ENCODE results near the gene SETBP1. TPM values are rescaled to one million over a fixed set of nuclear protein-coding genes. Genes with fewer than 3 reads are reported as not detected.

The SETBP1 gene
- total and polyA plus RNA-seq, 8 donors = 19.7 to 27.5 (median 21.5) TPM

DNA sequence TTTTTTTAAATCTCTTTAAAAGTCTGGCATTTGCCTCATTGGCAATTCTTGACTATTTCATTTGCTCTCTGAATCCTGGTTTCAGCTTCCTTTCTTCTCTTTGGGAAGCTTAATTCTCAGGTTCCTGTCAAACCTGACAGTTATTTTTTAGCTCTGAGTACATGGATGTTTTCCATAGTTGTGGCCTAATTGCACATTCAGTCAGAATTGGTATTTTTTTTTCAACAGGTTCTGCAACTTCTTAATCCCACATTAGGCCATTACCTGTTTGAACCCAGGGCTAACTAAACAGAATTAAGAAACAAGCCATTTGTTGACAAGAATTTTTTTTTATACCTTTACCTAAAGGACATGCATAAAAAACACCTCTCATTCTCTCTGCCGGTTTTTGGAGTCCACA, 338.8 kb downstream of the SETBP1 start:
- ATAC-seq (no peak), DNase-seq (no peak)
- H3K4me3 ChIP-seq = no peak overlapping the region
- no peaks in the 10 kb centered on the region for H3K36me3 ChIP-seq
- H3K9me3 ChIP-seq = no peaks in the 10 kb centered on the region
- H3K4me1 ChIP-seq = no peaks in the 10 kb centered on the region
- H3K27me3 ChIP-seq = no peaks in the 10 kb centered on the region
- H3K27ac ChIP-seq = no peak overlapping the region
- TF ChIP-seq, protein P1, sequence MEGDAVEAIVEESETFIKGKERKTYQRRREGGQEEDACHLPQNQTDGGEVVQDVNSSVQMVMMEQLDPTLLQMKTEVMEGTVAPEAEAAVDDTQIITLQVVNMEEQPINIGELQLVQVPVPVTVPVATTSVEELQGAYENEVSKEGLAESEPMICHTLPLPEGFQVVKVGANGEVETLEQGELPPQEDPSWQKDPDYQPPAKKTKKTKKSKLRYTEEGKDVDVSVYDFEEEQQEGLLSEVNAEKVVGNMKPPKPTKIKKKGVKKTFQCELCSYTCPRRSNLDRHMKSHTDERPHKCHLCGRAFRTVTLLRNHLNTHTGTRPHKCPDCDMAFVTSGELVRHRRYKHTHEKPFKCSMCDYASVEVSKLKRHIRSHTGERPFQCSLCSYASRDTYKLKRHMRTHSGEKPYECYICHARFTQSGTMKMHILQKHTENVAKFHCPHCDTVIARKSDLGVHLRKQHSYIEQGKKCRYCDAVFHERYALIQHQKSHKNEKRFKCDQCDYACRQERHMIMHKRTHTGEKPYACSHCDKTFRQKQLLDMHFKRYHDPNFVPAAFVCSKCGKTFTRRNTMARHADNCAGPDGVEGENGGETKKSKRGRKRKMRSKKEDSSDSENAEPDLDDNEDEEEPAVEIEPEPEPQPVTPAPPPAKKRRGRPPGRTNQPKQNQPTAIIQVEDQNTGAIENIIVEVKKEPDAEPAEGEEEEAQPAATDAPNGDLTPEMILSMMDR (IDR thresholded peaks at IDR 0.05) = no peak
- intact Hi-C loops (cut with DNase I) = no loop called here

DNA sequence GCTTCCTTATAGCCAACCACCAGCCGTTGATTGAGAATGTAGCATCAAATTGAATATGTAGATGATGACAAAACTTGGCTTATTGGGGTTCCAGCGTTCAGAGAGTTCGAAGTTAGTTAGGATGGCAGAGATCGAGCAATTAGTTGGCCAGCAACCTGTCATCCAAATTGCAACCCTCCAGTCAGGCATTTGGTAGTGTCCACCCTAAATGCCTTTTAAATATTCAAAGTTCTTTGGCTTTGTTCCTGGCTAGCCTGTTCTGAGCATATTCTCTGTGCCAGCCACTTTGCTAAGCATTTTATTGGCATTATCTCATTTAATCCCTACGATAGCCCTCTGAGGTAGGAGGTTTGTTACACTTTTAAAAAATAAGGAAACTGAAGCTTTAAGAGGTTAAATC, 342.8 kb downstream of the SETBP1 start:
- no peaks in the 10 kb centered on the region for H3K9me3 ChIP-seq
- no peaks in the 10 kb centered on the region for H3K36me3 ChIP-seq
- intact Hi-C loops (cut with DNase I) = no loop called here
- ATAC-seq (no peak), DNase-seq (no peak)
- no peaks in the 10 kb centered on the region for H3K27me3 ChIP-seq
- no peak overlapping the region for H3K27ac ChIP-seq
- TF ChIP-seq, protein P1 (IDR thresholded peaks at IDR 0.05) = no peak
- no peak overlapping the region for H3K4me3 ChIP-seq
- no peaks in the 10 kb centered on the region for H3K4me1 ChIP-seq

DNA sequence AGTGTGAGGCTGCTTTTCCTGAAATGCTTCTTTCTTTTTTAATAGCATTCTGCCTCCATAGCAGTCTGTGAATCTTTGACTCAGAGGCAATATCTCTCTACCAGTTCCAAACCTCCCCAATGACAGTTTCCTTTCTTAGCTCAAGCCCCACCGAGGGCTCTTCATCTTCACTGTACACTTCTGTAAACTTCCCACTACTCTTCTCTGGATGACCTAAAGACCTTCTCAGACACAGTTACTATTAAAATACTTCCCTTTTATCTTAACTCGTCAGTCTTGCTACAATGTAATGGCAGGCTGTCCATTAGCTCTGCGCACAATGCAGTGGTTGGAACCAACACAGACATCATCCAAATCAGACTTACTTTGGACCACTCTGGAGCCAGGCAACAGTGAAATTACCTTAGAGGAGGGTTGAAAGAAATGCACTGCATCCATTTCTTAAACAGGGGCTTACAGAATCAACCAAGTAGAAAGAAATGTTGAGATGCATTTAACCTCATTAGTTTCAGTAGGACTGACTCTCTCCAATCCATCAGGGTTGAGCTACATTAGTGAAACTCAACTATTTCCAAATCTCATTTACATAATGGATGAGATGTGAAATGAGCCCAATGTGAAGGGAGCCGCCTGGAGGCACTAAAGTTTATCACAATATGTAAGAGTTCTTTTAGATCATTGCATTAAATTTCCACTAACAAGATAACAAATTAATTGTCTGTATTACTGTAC, 343.8 kb downstream of the SETBP1 start:
- no peaks in the 10 kb centered on the region for H3K27me3 ChIP-seq
- H3K4me1 ChIP-seq = no peaks in the 10 kb centered on the region
- TF ChIP-seq, protein P1 (IDR thresholded peaks at IDR 0.05) = no peak
- intact Hi-C loops (cut with DNase I) = no loop called here
- DNase-seq (no peak), ATAC-seq (no peak)
- H3K27ac ChIP-seq = no peak overlapping the region
- no peaks in the 10 kb centered on the region for H3K9me3 ChIP-seq
- no peaks in the 10 kb centered on the region for H3K36me3 ChIP-seq
- no peak overlapping the region for H3K4me3 ChIP-seq

DNA sequence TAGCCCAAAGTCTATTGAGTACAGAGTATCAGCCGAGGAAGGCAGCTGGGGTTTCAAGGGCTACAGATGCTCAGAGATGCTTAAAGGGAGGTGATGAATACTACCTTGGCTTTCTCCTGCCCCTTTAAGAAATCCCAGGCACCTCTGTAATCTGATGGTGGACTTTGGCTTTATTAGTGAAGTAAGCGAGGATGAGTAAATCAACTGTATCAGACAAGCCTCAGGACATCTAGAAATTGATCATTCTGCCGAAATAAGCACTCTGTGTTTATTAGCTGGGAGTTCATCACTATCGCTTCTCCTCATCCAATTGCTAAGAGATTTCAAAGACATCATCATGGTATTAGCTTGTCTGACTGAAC, 344.4 kb downstream of the SETBP1 start:
- H3K4me3 ChIP-seq = no peak overlapping the region
- H3K27me3 ChIP-seq = no peaks in the 10 kb centered on the region
- H3K36me3 ChIP-seq = no peaks in the 10 kb centered on the region
- DNase-seq (no peak), ATAC-seq (no peak)
- intact Hi-C loops (cut with DNase I) = no loop called here
- TF ChIP-seq, protein P1 (IDR thresholded peaks at IDR 0.05) = no peak
- H3K27ac ChIP-seq = no peak overlapping the region
- no peaks in the 10 kb centered on the region for H3K4me1 ChIP-seq
- H3K9me3 ChIP-seq = no peaks in the 10 kb centered on the region

DNA sequence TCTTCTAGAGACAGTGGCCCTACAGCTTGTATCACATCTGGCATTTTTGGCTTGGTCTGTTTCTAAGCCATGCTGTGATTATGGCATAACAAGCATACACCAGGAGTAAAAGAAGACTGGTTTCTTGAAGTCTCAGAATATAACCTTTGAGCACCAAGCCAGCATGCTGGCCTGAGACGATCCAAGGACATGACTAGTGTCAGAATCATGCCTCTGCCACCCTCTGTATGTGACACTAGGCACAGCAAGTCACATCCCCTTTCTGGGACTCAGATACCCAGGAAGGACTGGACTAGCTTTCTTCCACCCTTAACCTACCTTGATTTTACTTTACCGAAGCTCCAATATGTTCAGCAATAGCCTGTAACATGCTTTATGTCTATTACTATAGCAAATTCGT, 345.5 kb downstream of the SETBP1 start:
- H3K4me1 ChIP-seq = no peaks in the 10 kb centered on the region
- no peak overlapping the region for H3K4me3 ChIP-seq
- DNase-seq = no peak
- no peaks in the 10 kb centered on the region for H3K27me3 ChIP-seq
- no peaks in the 10 kb centered on the region for H3K9me3 ChIP-seq
- ATAC-seq = no peak
- H3K36me3 ChIP-seq = no peaks in the 10 kb centered on the region
- intact Hi-C loops (cut with DNase I) = no loop called here
- H3K27ac ChIP-seq = no peak overlapping the region
- TF ChIP-seq, protein P1 (IDR thresholded peaks at IDR 0.05) = no peak

Data from left lung (tissue), 10 donors.